ENCODE measurements around the gene TATDN3.
A peak's percentile ranks its signal among the peaks of the same experiment; 100 is the strongest.
"Not testable (repeated sequence)": the region's sequence is repeated elsewhere in the genome, so short reads cannot be mapped to it uniquely, and the experiment has no call there.

The TATDN3 gene

GRCh38 chr1:212827831-212828278 lies 36.2 kb downstream of the TATDN3 start:
- DNase-seq (ENCODE audit: low read depth), result no peak

- no peak for DNase-seq (ENCODE audit: low read depth)
Measured at GRCh38 chr1:212828395-212828794, 36.7 kb downstream of the TATDN3 start.

GRCh38 chr1:212833211-212834207 lies 41.8 kb downstream of the TATDN3 start:
- DNase-seq (ENCODE audit: low read depth), result not testable (repeated sequence)

GRCh38 chr1:212838145-212838544 lies 46.5 kb downstream of the TATDN3 start:
- no peak for DNase-seq (ENCODE audit: low read depth)

- DNase-seq (ENCODE audit: low read depth), result not testable (repeated sequence)
Measured at GRCh38 chr1:212844521-212844920, 52.8 kb downstream of the TATDN3 start.

GRCh38 chr1:212847549-212847948 lies 55.9 kb downstream of the TATDN3 start, which contains the start of gene SPATA45:
Gene SPATA45 (minus strand): TSS chr1:212847649. CDS start chr1:212836149, 11,500 bp downstream.
- no peak for DNase-seq (ENCODE audit: low read depth)

- DNase-seq (ENCODE audit: low read depth), result no peak
Measured at GRCh38 chr1:212852105-212852688, 60.5 kb downstream of the TATDN3 start.

- no peak for DNase-seq (ENCODE audit: low read depth)
Measured at GRCh38 chr1:212853658-212854057, 62.0 kb downstream of the TATDN3 start.

GRCh38 chr1:212856755-212857154 lies 65.1 kb downstream of the TATDN3 start:
- no peak for DNase-seq (ENCODE audit: low read depth)

- DNase-seq (ENCODE audit: low read depth), result peak; percentile 80
Measured at GRCh38 chr1:212857992-212858460, 66.3 kb downstream of the TATDN3 start, which contains the start of gene FLVCR1. Gene FLVCR1 (plus strand): TSS chr1:212858275. CDS start chr1:212858453, 178 bp downstream.

GRCh38 chr1:212858461-212859265 lies 67.0 kb downstream of the TATDN3 start:
- DNase-seq (ENCODE audit: low read depth), result no peak

GRCh38 chr1:212860713-212861581 lies 69.3 kb downstream of the TATDN3 start:
- DNase-seq (ENCODE audit: low read depth), result no peak

GRCh38 chr1:212862111-212862690 lies 70.5 kb downstream of the TATDN3 start:
- no peak for DNase-seq (ENCODE audit: low read depth)

GRCh38 chr1:212863345-212863744 lies 71.7 kb downstream of the TATDN3 start:
- not testable (repeated sequence) for DNase-seq (ENCODE audit: low read depth)

GRCh38 chr1:212864201-212864600 lies 72.5 kb downstream of the TATDN3 start:
- no peak for DNase-seq (ENCODE audit: low read depth)
